ENCODE results near the gene HOXB2. TPM values are rescaled to one million over a fixed set of nuclear protein-coding genes. Genes with fewer than 3 reads are reported as not detected.
A peak's percentile ranks its signal among the peaks of the same experiment; 100 is the strongest.

HOXB2 gene
- polyA plus RNA-seq, 1 donor = 18.6 TPM

DNA sequence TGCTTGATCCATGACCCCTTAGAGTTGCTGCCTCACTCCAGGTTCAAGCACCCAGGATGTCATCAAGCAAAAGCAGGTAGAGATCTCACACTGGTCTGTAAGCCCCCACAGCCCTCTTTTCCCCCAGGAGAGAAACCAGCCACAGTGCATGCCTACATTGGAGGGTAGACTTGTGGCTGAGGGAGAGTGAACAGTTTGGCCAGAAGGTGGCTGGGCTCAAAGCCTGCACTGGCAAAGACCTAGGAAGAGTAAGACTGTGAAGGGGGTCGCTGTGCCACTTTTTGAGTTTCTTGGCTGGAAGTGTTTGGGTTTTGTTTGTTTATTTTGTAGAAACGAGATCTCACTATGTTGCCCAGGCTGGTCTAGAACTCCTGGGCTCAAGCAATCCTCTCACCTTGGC is 42.6 kb downstream of the HOXB2 start:
- no peaks in the 10 kb centered on the region for H3K36me3 ChIP-seq (ENCODE audit: control insufficient read depth, insufficient read depth, low read length)
- no peak overlapping the region for H3K4me3 ChIP-seq (ENCODE audit: low read length)
- H3K27me3 ChIP-seq (ENCODE audit: control insufficient read depth, insufficient read depth, low read length) = peaks cover 52% of the 10 kb centered on the region
- H3K4me1 ChIP-seq (ENCODE audit: control insufficient read depth, insufficient read depth, low read length) = no peaks in the 10 kb centered on the region
- WGBS (ENCODE audit: insufficient coverage, low lambda C conversion rate) = no CpG with 5 or more reads among the region's 2 CpGs
- H3K9me3 ChIP-seq (ENCODE audit: control insufficient read depth, low read depth, low read length) = no peaks in the 10 kb centered on the region
- no peak overlapping the region for H3K27ac ChIP-seq (ENCODE audit: low read length)
- DNase-seq = no peak

DNA sequence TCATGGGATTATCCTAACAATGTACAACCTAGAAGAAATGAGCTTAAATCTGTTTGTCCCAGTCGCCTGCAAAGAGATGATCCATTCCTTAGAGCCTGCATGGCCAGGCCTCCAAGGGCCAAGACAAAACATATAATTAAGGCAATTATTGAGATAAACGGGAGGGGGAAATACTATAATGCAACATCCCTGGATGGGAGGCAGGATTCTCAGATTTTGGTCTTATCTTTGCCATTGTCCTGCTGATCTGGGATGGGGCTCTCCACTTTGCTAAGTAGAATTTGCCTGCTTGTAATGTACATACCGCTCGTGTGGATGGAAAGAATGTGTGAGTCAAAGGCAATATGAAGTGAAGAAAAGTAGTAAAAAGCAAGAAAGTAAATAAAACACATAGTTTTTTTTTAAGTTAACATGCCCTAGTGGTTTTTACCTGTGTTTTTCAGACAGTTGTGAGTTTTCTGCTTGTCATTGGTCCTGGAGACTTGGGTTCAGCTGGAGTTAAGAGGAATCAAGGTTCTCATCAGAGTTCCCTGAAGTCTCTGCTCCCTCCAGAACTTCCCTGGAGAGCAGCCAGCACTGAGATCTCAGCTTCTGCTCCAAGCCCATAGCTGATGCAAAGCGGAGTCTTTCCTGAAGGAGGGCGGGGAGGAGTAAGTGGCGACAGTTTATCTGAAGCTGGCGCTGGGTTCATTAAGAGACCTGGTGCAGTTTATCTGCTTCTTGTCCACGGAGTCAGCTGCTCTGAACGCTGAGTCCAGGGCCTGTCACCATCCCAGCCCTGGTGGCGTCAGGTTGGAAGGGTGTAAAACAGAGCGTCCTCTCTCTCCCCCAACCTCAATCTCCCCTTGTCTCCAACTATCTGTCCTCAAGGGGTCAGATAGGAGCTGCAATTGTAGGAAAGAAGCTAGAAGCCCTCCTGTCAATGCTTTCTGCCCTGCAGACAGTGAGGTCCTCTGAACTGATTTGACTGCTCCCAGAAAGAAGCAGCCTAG is 44.2 kb downstream of the HOXB2 start:
- no peaks in the 10 kb centered on the region for H3K9me3 ChIP-seq (ENCODE audit: control insufficient read depth, low read depth, low read length)
- H3K27me3 ChIP-seq (ENCODE audit: control insufficient read depth, insufficient read depth, low read length) = peaks cover 48% of the 10 kb centered on the region
- H3K27ac ChIP-seq (ENCODE audit: low read length) = peak overlapping the region; percentile 30
- no peaks in the 10 kb centered on the region for H3K36me3 ChIP-seq (ENCODE audit: control insufficient read depth, insufficient read depth, low read length)
- no peaks in the 10 kb centered on the region for H3K4me1 ChIP-seq (ENCODE audit: control insufficient read depth, insufficient read depth, low read length)
- DNase-seq = peak; percentile 45 to 58
- no peak overlapping the region for H3K4me3 ChIP-seq (ENCODE audit: low read length)
- 69% methylated on average over 2 of the region's 12 CpGs for WGBS (ENCODE audit: insufficient coverage, low lambda C conversion rate)

GRCh38 chr17:48499735-48500434 is 45.0 kb downstream of the HOXB2 start:
- DNase-seq = no peak
- H3K9me3 ChIP-seq (ENCODE audit: control insufficient read depth, low read depth, low read length) = no peaks in the 10 kb centered on the region
- peak overlapping the region; percentile 30 for H3K27ac ChIP-seq (ENCODE audit: low read length)
- no peaks in the 10 kb centered on the region for H3K36me3 ChIP-seq (ENCODE audit: control insufficient read depth, insufficient read depth, low read length)
- no peak overlapping the region for H3K4me3 ChIP-seq (ENCODE audit: low read length)
- peaks cover 51% of the 10 kb centered on the region for H3K27me3 ChIP-seq (ENCODE audit: control insufficient read depth, insufficient read depth, low read length)
- H3K4me1 ChIP-seq (ENCODE audit: control insufficient read depth, insufficient read depth, low read length) = no peaks in the 10 kb centered on the region
- no CpG with 5 or more reads among the region's 5 CpGs for WGBS (ENCODE audit: insufficient coverage, low lambda C conversion rate)

DNA sequence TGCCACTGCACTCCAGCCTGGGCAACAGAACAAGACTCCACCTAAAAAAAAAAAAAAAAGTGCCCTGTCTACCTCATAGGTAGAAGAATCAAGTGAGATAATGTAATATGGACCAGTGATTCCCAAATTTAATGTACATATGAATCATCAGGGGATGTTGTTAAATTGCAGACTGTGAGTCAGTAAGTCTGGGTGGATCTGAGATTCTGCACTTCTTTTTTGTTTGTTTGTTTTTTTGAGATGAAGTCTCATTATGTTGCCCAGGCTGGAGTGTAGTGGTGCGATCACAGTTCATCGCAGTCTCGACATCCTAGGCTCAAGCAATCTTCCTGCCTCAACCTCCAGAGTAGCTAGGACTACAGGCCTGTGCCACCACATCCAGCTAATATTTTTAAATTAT is 45.7 kb downstream of the HOXB2 start:
- no peaks in the 10 kb centered on the region for H3K4me1 ChIP-seq (ENCODE audit: control insufficient read depth, insufficient read depth, low read length)
- DNase-seq = no peak
- no peaks in the 10 kb centered on the region for H3K9me3 ChIP-seq (ENCODE audit: control insufficient read depth, low read depth, low read length)
- H3K27ac ChIP-seq (ENCODE audit: low read length) = no peak overlapping the region
- no peaks in the 10 kb centered on the region for H3K36me3 ChIP-seq (ENCODE audit: control insufficient read depth, insufficient read depth, low read length)
- H3K4me3 ChIP-seq (ENCODE audit: low read length) = no peak overlapping the region
- 100% methylated on average over 1 of the region's 3 CpGs for WGBS (ENCODE audit: insufficient coverage, low lambda C conversion rate)
- H3K27me3 ChIP-seq (ENCODE audit: control insufficient read depth, insufficient read depth, low read length) = peaks cover 55% of the 10 kb centered on the region

DNA sequence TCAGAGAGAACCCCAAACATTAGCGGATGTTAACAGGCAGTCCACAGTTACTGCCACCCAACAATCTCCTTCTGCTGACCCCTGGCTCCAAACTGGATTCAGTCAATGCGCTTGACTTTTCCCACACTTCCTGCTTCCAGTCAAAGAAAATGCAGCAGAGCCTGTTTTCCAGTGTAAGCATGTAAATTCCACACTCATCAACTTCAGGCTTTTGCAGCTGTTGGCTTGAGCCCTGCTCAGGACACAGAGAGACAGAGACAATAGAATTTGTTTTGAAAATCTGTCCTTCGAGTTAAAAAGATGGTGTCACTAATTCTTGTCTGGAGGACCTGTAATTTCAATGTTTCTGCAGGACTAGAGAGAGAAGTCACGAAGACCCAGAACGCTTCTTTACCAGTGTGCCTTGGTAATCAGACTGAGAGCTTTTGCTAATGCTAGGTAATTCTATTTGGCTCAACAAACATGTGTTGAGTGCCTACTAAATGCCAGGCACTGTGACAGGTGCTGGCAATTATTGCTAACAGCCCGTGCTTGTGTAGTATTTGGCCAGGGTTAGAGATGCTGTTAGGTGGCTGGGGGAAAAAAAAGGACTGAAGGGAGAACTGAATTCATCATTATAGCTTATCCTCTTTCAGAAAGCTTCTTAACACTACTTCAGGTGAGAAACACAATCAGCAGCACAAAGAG is 46.6 kb downstream of the HOXB2 start:
- WGBS (ENCODE audit: insufficient coverage, low lambda C conversion rate) = no CpG with 5 or more reads among the region's 6 CpGs
- Histone ChIP-seq H3K4me3 (ENCODE audit: low read length) (no peak overlapping the region), H3K27me3 (ENCODE audit: control insufficient read depth, insufficient read depth, low read length) (peaks cover 56% of the 10 kb centered on the region), H3K36me3 (ENCODE audit: control insufficient read depth, insufficient read depth, low read length) (no peaks in the 10 kb centered on the region), H3K9me3 (ENCODE audit: control insufficient read depth, low read depth, low read length) (no peaks in the 10 kb centered on the region), H3K4me1 (ENCODE audit: control insufficient read depth, insufficient read depth, low read length) (peaks cover under 1% of the 10 kb centered on the region), H3K27ac (ENCODE audit: low read length) (peak overlapping the region; percentile 23)
- no peak for DNase-seq

DNA sequence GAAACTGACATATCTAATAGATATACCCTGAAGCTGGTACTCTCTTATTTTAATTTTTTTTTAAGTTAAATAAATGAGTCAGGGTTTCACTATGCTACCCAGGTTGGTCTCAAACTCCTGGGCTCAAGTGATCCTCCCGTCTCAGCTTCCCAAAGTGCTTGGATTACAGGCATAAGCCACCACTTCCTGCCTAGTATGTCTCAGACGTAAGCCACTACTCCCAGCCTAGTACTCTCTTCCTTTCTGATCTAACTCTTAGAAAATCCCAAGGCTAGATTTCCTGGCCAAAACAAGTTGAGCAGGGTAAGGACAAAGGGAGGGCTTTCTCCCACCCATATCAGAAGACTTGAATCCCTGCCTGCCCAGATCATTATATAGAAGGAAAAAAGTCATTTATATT is 47.8 kb downstream of the HOXB2 start:
- H3K4me3 ChIP-seq (ENCODE audit: low read length) = no peak overlapping the region
- no CpG with 5 or more reads among the region's 2 CpGs for WGBS (ENCODE audit: insufficient coverage, low lambda C conversion rate)
- peaks cover 11% of the 10 kb centered on the region for H3K4me1 ChIP-seq (ENCODE audit: control insufficient read depth, insufficient read depth, low read length)
- H3K36me3 ChIP-seq (ENCODE audit: control insufficient read depth, insufficient read depth, low read length) = no peaks in the 10 kb centered on the region
- H3K27ac ChIP-seq (ENCODE audit: low read length) = no peak overlapping the region
- DNase-seq = no peak
- peaks cover 56% of the 10 kb centered on the region for H3K27me3 ChIP-seq (ENCODE audit: control insufficient read depth, insufficient read depth, low read length)
- H3K9me3 ChIP-seq (ENCODE audit: control insufficient read depth, low read depth, low read length) = no peaks in the 10 kb centered on the region

DNA sequence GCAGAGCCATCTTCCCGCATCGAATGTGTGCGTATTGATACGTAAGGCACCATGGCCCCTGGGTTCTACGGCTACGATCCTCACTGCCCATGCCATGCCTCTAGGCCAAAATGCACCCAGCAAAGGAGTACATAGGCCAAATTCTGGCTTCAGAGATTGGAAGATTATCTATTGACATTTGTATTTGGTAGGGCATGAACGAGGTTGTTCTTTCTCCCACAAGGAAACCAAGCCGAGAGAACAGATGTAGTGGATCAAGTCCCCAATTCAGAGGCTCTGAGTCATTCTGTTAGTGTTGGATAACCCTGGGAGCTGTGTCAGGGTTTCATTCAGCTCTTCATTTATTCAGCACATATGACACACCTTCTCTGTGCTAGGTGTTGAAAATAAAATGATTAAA is 50.6 kb downstream of the HOXB2 start:
- no CpG with 5 or more reads among the region's 8 CpGs for WGBS (ENCODE audit: insufficient coverage, low lambda C conversion rate)
- Histone ChIP-seq H3K27ac (ENCODE audit: low read length) (no peak overlapping the region), H3K27me3 (ENCODE audit: control insufficient read depth, insufficient read depth, low read length) (peaks cover 58% of the 10 kb centered on the region)

More for the DNA sequence above, 50.6 kb downstream of the HOXB2 start:
- Histone ChIP-seq H3K4me1 (ENCODE audit: control insufficient read depth, insufficient read depth, low read length) (peaks cover 11% of the 10 kb centered on the region), H3K9me3 (ENCODE audit: control insufficient read depth, low read depth, low read length) (no peaks in the 10 kb centered on the region), H3K36me3 (ENCODE audit: control insufficient read depth, insufficient read depth, low read length) (no peaks in the 10 kb centered on the region), H3K4me3 (ENCODE audit: low read length) (no peak overlapping the region)
- no peak for DNase-seq

Other genes with a start within 250 kb of the HOXB2 start
- 3.0 TPM for gene SKAP1, start 114.9 kb downstream of the HOXB2 start, polyA plus RNA-seq
- 0.07 TPM for gene HOXB1, start 14.1 kb downstream of the HOXB2 start, polyA plus RNA-seq
- 5.9 TPM for gene HOXB4, start 33.2 kb upstream of the HOXB2 start, polyA plus RNA-seq
- 30.8 TPM for gene HOXB3, start 45.1 kb upstream of the HOXB2 start, polyA plus RNA-seq
- 25.7 TPM for gene HOXB5, start 48.7 kb upstream of the HOXB2 start, polyA plus RNA-seq
- gene HOXB6, start 59.9 kb upstream of the HOXB2 start, polyA plus RNA-seq = 9.8 TPM
- gene HOXB7, start 65.9 kb upstream of the HOXB2 start, polyA plus RNA-seq = 3.5 TPM
- gene HOXB8, start 70.2 kb upstream of the HOXB2 start, polyA plus RNA-seq = 1.8 TPM
- gene HOXB9, start 81.2 kb upstream of the HOXB2 start, polyA plus RNA-seq = 0.03 TPM
- not detected for gene PRAC1, start 177.4 kb upstream of the HOXB2 start, polyA plus RNA-seq
- not detected for gene PRAC2, start 178.1 kb upstream of the HOXB2 start, polyA plus RNA-seq
- gene HOXB13, start 183.6 kb upstream of the HOXB2 start, polyA plus RNA-seq = not detected

Data from large intestine (tissue), 3 donors.